LNCaP clone FGC (cell line): Measurements from ENCODE around the gene NOXA1.
"Not testable (repeated sequence)": the region's sequence is repeated elsewhere in the genome, so short reads cannot be mapped to it uniquely, and the experiment has no call there.

ENCODE experiments used
- DNase-seq: peaks from one replicate; pipeline ENCODE4 v3.0.0-alpha.2; 2011; ENCODE audit warnings: low read depth
- H3K4me3 ChIP-seq: 2 replicates; pipeline ENCODE4 v1.5.1; 2011; ENCODE audit warnings: mild to moderate bottlenecking, low read depth, low read length, control low read depth
- TF ChIP-seq, protein P1 (sequence below): IDR thresholded peaks from 2 replicates; pipeline ENCODE4 v1.5.1; 2012; ENCODE audit warnings: mild to moderate bottlenecking; ENCODE audit not compliant: control insufficient read depth, insufficient read depth; ENCODE audit errors: extremely low read depth

The NOXA1 gene

DNA sequence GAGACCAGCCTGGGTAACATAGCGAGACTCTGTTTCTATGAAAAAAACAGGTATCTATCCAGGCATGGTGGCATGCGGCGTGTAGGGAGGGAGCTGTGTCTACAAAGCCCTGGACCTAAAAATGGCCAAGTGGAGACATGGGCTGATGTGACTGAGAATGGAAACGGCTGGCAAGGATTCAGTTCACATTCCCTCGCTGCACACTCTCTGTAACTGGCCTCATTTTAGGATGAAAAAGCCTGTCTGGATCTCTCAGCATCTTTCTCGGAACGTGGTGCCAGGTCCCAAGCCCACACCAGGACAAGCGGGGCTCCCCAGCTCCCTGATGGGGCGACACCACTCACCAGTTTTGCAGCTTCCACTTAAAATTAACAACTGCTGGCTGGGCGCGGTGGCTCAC lies 13.7 kb upstream of the NOXA1 start:
- H3K4me3 ChIP-seq: no peak overlapping the region
- TF ChIP-seq, protein P1, sequence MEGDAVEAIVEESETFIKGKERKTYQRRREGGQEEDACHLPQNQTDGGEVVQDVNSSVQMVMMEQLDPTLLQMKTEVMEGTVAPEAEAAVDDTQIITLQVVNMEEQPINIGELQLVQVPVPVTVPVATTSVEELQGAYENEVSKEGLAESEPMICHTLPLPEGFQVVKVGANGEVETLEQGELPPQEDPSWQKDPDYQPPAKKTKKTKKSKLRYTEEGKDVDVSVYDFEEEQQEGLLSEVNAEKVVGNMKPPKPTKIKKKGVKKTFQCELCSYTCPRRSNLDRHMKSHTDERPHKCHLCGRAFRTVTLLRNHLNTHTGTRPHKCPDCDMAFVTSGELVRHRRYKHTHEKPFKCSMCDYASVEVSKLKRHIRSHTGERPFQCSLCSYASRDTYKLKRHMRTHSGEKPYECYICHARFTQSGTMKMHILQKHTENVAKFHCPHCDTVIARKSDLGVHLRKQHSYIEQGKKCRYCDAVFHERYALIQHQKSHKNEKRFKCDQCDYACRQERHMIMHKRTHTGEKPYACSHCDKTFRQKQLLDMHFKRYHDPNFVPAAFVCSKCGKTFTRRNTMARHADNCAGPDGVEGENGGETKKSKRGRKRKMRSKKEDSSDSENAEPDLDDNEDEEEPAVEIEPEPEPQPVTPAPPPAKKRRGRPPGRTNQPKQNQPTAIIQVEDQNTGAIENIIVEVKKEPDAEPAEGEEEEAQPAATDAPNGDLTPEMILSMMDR: no peak

DNA sequence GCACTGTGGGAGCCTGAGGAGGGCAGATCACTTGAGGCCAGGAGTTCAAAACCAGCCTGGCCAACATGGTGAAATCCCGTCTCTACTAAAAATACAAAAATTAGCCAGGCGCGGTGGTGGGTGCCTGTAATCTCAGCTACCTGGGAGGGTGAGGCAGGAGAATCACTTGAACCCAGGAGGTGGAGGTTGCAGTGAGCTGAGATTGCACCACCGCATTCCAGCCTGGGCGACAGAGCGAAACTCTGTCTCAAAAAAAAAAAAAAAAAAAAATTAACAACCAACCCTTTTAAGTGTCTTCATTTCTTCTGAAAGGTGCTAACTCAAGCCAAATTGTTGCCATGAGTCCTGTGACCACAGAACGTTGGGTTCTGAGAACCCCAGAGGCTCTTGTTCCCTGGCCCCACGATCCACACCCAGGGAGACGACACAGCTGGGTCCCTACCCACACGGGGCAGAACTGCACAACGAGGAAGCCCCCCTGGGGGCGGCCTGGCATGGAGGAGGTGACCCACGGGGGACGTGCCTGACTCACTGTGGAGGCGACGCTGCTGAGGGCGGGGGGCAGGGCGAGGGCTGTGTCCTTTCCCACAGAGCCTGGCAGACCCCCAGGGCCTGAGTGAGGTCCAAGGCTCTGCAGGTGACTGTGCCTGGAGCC lies 12.8 kb upstream of the NOXA1 start:
- DNase-seq, H3K4me3 ChIP-seq: not testable (repeated sequence)

More for the DNA sequence above, 13.7 kb upstream of the NOXA1 start:
- DNase-seq: no peak

DNA sequence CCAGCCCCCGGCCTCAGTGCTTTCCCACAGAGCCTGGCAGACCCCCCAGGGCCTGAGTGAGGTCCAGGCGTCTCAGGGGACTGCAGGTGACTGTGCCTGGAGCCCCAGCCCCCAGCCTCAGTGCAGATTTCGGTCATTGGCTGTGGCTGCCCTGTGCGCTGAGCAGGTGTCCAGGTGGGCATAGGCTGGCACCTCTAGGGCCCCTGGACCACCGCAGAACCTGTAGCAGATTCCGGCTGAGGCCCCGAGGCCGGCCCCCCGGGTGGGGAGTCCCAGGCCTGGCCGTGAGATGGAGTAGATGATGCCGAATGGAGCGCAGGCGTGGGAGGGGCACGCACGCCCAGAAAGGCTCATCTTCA lies 12.3 kb upstream of the NOXA1 start:
- TF ChIP-seq, protein P1: no peak
- no peak overlapping the region for H3K4me3 ChIP-seq
- no peak for DNase-seq

DNA sequence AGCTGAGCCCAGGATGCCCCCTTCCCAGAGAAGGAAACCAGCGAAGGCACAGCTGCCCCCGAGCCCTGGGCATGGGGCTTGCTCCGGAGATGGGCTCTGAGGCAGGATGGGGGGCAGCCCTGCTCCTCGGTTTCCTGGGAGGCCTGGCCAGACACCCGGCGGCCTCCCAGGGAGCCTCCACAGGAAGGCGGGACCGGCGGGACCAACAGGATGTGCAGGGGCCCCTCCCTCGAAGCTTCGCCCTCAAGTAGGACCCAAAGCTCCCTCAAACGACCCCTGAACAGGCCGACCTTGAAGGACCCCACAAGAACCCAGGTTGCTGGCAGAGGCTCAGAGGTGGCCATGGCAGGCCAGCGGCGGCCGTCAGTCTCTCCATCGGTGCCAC lies 11.9 kb upstream of the NOXA1 start:
- TF ChIP-seq, protein P1: no peak
- no peak overlapping the region for H3K4me3 ChIP-seq
- DNase-seq: no peak

DNA sequence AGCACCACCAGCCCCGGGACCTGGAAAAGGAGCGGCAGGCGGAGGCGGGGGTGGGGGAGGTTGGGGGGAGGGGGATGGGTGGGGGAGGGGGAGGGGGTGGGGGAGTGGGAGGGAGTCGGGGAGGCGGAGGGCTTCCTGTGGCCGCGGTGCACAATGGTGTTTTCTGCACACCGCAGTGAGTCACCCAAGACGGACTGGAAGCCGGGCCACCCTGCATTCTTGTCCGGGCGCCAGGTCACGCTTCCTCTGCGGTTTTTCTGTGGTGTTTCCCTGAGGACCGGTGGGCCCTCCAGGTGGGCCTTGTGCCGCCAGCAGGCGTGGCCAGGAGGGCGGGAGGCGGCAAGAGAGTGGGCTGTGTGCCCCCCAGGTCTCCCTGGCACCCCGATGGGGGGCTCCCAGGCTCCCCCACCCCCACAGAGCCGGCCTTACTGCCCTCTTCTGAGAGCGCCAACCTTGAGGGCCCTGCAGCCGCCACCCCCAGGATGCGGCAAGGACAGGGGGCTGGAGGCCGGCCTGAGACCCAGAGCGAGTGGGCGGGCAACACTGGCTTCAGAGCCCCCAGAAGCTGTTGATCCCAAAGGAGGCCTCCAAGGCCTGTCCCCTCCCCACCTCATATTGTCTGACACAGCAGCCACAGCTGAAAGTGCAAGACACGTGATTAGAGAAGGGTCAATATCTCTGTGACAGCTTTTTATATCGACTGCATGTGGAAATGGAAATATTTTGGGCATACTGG lies 11.4 kb upstream of the NOXA1 start:
- TF ChIP-seq, protein P1: no peak
- no peak for DNase-seq
- no peak overlapping the region for H3K4me3 ChIP-seq

DNA sequence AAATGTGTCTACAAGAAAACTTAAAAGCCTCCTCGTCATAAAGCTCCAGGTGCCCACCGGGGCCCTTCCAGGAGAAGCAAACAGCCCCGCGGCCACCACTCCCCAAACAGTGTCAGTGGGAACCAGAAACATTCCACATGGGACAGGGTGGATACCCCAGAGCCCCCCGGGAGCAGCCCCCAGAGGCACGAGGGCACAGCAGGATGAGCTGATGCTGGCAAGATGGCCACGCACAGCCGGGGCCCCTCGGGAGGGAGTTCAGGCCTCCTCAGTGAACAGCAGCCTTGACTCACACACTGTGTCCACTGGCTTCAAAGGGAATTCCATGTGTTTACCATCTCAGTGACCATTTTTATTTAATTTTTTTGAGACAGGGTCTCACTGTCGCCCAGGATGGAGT lies 10.8 kb upstream of the NOXA1 start:
- TF ChIP-seq, protein P1: no peak
- no peak overlapping the region for H3K4me3 ChIP-seq
- no peak for DNase-seq

DNA sequence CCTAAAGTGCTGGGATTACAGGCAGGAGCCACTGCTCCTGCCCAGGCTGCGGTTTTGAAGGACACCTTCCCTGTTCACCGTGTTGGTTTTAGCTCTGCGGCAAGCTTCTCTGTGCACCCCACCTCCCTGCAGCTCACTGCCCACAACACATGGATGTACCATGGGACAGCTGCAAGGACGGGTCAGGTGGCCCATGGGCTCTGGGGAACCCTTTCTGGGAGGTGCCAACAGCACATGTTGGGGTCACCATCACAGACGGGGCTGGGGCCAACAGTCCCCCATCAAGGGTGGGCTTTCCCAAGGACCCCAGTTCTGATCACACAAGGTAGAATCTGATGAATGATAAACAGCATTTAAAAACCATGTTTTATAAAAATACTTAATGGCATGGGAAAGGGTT lies 7.7 kb upstream of the NOXA1 start:
- no peak overlapping the region for H3K4me3 ChIP-seq
- DNase-seq: no peak
- TF ChIP-seq, protein P1: no peak
